Measurements from ENCODE around the gene TPM2.

DNA sequence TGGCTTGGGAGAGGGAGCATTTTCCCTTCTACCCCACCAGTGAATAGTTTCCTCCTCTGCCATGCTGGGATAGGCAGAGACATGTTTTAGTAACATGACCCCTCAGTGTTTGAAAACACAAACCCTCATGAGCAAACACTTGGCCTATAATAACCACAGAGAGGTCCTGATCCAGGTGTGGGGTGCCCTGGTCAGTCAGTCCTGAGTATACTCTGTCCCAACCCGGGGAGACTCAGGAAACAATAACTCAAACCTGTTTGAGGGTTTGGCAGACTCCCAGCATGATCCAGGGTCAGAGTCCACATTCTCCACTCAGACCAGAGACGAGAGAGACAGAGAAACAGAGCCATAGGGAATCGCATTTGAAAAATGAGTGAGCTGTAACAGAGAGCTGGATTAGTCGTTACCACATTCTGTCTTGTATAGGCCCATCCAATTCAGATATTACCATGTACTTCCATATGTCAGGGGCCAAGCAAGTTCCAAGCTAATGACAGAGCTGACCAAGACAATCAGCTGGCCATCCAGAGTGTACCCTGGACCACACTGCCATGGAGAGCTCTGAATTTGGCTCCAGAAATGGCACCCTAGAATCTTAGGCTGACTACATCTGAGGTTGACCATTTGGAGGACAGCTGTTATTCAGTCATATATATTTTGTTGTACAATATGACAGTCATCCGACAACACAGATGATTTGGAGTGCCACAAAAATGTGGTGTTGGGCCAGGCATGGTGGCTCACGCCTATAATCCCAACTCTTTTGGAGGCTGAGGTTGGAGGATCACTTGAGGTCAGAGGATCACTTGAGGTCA is 20.2 kb downstream of the TPM2 start:
- TF ChIP-seq JUND (IDR thresholded peaks at IDR 0.05) (peak in 1 of 2 donors; percentile 53), TAF1 (conservative IDR thresholded peaks at IDR 0.05) (peak; percentile 31), EGR1 (IDR thresholded peaks at IDR 0.05; ENCODE audit: low read depth in 2 of 2) (no peak), GABPA (IDR thresholded peaks at IDR 0.05 in 1 of 2, conservative IDR thresholded peaks at IDR 0.05 in 1 of 2) (no peak), REST (IDR thresholded peaks at IDR 0.05) (no peak)
- TF ChIP-seq, protein P1, sequence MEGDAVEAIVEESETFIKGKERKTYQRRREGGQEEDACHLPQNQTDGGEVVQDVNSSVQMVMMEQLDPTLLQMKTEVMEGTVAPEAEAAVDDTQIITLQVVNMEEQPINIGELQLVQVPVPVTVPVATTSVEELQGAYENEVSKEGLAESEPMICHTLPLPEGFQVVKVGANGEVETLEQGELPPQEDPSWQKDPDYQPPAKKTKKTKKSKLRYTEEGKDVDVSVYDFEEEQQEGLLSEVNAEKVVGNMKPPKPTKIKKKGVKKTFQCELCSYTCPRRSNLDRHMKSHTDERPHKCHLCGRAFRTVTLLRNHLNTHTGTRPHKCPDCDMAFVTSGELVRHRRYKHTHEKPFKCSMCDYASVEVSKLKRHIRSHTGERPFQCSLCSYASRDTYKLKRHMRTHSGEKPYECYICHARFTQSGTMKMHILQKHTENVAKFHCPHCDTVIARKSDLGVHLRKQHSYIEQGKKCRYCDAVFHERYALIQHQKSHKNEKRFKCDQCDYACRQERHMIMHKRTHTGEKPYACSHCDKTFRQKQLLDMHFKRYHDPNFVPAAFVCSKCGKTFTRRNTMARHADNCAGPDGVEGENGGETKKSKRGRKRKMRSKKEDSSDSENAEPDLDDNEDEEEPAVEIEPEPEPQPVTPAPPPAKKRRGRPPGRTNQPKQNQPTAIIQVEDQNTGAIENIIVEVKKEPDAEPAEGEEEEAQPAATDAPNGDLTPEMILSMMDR (IDR thresholded peaks at IDR 0.05; ENCODE audit: low read depth, low read length, missing input control), result no peak
